Measurements from ENCODE around the gene AGPAT4. TPM values are rescaled to one million over a fixed set of nuclear protein-coding genes. Genes with fewer than 3 reads are reported as not detected.
"Not testable (repeated sequence)": the region's sequence is repeated elsewhere in the genome, so short reads cannot be mapped to it uniquely, and the experiment has no call there.

The AGPAT4 gene
- total RNA-seq, 1 experiment from 2014 or later, result 15.5 TPM

DNA sequence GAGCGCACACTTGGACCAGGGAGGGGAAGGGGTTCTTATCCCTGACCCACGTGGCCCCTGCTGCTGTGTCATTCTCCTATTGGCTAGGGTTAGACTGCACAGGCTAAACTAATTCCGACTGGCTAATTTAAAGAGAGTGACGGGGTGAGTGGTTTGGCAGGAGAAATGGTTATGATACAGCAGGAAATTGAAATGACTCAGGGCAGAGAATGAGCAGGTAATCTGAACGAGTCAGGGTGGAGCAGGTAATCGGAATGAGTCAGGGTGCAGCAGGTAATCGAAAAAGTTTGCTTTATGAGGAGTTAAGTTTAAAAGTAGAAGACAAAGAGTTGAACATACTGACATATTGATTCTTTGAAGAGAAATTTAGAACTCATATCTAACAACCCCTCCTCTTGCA is 35.9 kb upstream of the AGPAT4 start:
- CTCF ChIA-PET; H3K9me3 ChIP-seq (ENCODE audit: control insufficient read depth in 1 of 2, insufficient read depth in 1 of 2, low read depth in 1 of 2, low read length in 2 of 2); H3K79me2 ChIP-seq (ENCODE audit: insufficient read depth, low read length); ATAC-seq; H3K4me3 ChIP-seq (replicated peaks in 1 of 2; ENCODE audit: low read depth in 1 of 2, low read length in 2 of 2); H3K36me3 ChIP-seq (ENCODE audit: control insufficient read depth in 1 of 2, insufficient read depth in 2 of 2, low read length in 2 of 2); RAD21 ChIA-PET (ENCODE audit: low non-redundant PET in 1 of 2, low total read pairs in 2 of 2, uncharacterized antibody in 2 of 2, unreplicated experiment in 2 of 2); H3K9ac ChIP-seq (ENCODE audit: low read length); H3K27ac ChIP-seq (ENCODE audit: low read depth, low read length); H3K27me3 ChIP-seq (ENCODE audit: insufficient read depth, low read length); intact Hi-C loops (cut with micrococcal nuclease); H2AFZ ChIP-seq (ENCODE audit: low read depth, low read length, poor library complexity, severe bottlenecking); BruUV-seq (replicated peaks); H4K20me1 ChIP-seq (ENCODE audit: insufficient read depth); H3K9me2 ChIP-seq (ENCODE audit: insufficient read depth); POLR2A ChIA-PET: not testable (repeated sequence)
- peak; percentile 18 for DNase-seq (ENCODE audit: low read depth, low spot score)
- peak overlapping the region; percentile 33 for H3K4me2 ChIP-seq (ENCODE audit: low read length)
- peaks cover 0 to 20% of the 10 kb centered on the region in 2 experiments; a peak in 2 of 4 replicates for H3K4me1 ChIP-seq (ENCODE audit: control insufficient read depth in 1 of 2, insufficient read depth in 2 of 2, low read length in 2 of 2)
- 0 out of 2 replicates have a peak, but pooled peaks have one; percentile 64 for TF ChIP-seq CBX3 (IDR thresholded peaks at IDR 0.05; ENCODE audit: low read depth)
- TF ChIP-seq SP1 (IDR thresholded peaks at IDR 0.05; ENCODE audit: low read depth), result peak; percentile 54
- TF ChIP-seq JUND (IDR thresholded peaks at IDR 0.05), result peak; percentile 59
- peak; percentile 69 for TF ChIP-seq FOSL1 (IDR thresholded peaks at IDR 0.05; ENCODE audit: low read depth)

DNA sequence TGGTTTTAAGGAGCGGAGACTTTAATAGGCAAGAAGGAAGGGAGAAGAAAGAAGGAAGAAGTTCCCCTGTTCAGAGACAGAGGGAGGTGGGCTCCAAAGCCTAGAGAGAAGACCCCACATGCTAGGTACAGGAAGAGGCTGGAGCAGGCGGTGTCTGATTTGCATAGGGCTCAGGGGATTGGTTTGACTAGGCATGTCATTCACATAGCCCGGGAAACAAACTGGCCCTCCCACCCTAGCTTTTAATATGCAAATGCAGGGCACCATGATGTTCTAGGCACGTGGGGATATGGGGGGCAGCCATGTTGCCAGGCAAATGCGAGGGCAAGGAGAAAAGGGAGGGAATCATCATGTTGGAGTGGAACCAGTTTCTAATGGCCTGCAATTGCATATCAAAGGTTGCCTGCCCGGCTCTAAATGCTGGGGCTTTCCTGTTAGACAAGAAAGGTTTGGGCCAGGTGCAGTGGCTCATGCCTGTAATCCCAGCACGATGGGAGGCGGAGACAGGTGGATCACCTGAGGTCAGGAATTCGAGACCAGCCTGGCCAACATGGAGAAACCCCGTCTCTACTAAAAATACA is 34.3 kb upstream of the AGPAT4 start:
- ATAC-seq (no peak), DNase-seq (ENCODE audit: low read depth, low spot score) (no peak)
- Histone ChIP-seq H4K20me1 (ENCODE audit: insufficient read depth) (no peaks in the 10 kb centered on the region), H3K4me3 (replicated peaks in 1 of 2; ENCODE audit: low read depth in 1 of 2, low read length in 2 of 2) (no peak overlapping the region), H3K4me1 (ENCODE audit: control insufficient read depth in 1 of 2, insufficient read depth in 2 of 2, low read length in 2 of 2) (peaks cover 4 to 32% of the 10 kb centered on the region in 2 experiments), H3K9me2 (ENCODE audit: insufficient read depth) (no peaks in the 10 kb centered on the region), H3K4me2 (ENCODE audit: low read length) (no peak overlapping the region), H2AFZ (ENCODE audit: low read depth, low read length, poor library complexity, severe bottlenecking) (no peak overlapping the region), H3K36me3 (ENCODE audit: control insufficient read depth in 1 of 2, insufficient read depth in 2 of 2, low read length in 2 of 2) (no peaks in the 10 kb centered on the region), H3K27me3 (ENCODE audit: insufficient read depth, low read length) (no peaks in the 10 kb centered on the region), H3K9ac (ENCODE audit: low read length) (no peak overlapping the region), H3K79me2 (ENCODE audit: insufficient read depth, low read length) (no peaks in the 10 kb centered on the region), H3K27ac (ENCODE audit: low read depth, low read length) (no peak overlapping the region), H3K9me3 (ENCODE audit: control insufficient read depth in 1 of 2, insufficient read depth in 1 of 2, low read depth in 1 of 2, low read length in 2 of 2) (peaks cover 0 to 7% of the 10 kb centered on the region in 2 experiments; a peak in 1 of 4 replicates)
- CTCF ChIA-PET, result no interaction called here
- BruUV-seq (replicated peaks), result no TSS peak
- RAD21 ChIA-PET (ENCODE audit: low non-redundant PET in 1 of 2, low total read pairs in 2 of 2, uncharacterized antibody in 2 of 2, unreplicated experiment in 2 of 2), result no interaction called here
- intact Hi-C loops (cut with micrococcal nuclease), result no loop called here
- POLR2A ChIA-PET, result no interaction called here
- TF ChIP-seq CEBPB (IDR thresholded peaks at IDR 0.05; ENCODE audit: low read depth) (no peak), FOSL1 (IDR thresholded peaks at IDR 0.05; ENCODE audit: low read depth) (no peak), ZFX (IDR thresholded peaks at IDR 0.05) (no peak), RAD21 (IDR thresholded peaks at IDR 0.05; ENCODE audit: low read depth) (no peak), EGR1 (IDR thresholded peaks at IDR 0.05; ENCODE audit: low read depth) (no peak), POLR2A (IDR thresholded peaks at IDR 0.05; ENCODE audit: borderline replicate concordance, extremely low read depth, insufficient read depth, insufficient read length) (no peak), EZH2phosphoT487 (IDR thresholded peaks at IDR 0.05; ENCODE audit: borderline replicate concordance) (no peak), SP1 (IDR thresholded peaks at IDR 0.05; ENCODE audit: low read depth) (no peak), TCF7L2 (IDR thresholded peaks at IDR 0.05; ENCODE audit: borderline replicate concordance, extremely low read depth, insufficient read depth, insufficient read length) (no peak), SIN3A (IDR thresholded peaks at IDR 0.05; ENCODE audit: low read depth) (no peak), ZNF274 (IDR thresholded peaks at IDR 0.05; ENCODE audit: low read depth, low read length) (no peak), JUND (IDR thresholded peaks at IDR 0.05) (no peak), ELF1 (IDR thresholded peaks at IDR 0.05; ENCODE audit: borderline replicate concordance, low read depth) (no peak)
- TF ChIP-seq, protein P1, sequence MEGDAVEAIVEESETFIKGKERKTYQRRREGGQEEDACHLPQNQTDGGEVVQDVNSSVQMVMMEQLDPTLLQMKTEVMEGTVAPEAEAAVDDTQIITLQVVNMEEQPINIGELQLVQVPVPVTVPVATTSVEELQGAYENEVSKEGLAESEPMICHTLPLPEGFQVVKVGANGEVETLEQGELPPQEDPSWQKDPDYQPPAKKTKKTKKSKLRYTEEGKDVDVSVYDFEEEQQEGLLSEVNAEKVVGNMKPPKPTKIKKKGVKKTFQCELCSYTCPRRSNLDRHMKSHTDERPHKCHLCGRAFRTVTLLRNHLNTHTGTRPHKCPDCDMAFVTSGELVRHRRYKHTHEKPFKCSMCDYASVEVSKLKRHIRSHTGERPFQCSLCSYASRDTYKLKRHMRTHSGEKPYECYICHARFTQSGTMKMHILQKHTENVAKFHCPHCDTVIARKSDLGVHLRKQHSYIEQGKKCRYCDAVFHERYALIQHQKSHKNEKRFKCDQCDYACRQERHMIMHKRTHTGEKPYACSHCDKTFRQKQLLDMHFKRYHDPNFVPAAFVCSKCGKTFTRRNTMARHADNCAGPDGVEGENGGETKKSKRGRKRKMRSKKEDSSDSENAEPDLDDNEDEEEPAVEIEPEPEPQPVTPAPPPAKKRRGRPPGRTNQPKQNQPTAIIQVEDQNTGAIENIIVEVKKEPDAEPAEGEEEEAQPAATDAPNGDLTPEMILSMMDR (IDR thresholded peaks at IDR 0.05 in 2 of 3, conservative IDR thresholded peaks at IDR 0.05 in 1 of 3; ENCODE audit: borderline replicate concordance in 1 of 3, insufficient read depth in 1 of 3, low read depth in 2 of 3, low read length in 2 of 3), result no peak
- TF ChIP-seq, protein P2, sequence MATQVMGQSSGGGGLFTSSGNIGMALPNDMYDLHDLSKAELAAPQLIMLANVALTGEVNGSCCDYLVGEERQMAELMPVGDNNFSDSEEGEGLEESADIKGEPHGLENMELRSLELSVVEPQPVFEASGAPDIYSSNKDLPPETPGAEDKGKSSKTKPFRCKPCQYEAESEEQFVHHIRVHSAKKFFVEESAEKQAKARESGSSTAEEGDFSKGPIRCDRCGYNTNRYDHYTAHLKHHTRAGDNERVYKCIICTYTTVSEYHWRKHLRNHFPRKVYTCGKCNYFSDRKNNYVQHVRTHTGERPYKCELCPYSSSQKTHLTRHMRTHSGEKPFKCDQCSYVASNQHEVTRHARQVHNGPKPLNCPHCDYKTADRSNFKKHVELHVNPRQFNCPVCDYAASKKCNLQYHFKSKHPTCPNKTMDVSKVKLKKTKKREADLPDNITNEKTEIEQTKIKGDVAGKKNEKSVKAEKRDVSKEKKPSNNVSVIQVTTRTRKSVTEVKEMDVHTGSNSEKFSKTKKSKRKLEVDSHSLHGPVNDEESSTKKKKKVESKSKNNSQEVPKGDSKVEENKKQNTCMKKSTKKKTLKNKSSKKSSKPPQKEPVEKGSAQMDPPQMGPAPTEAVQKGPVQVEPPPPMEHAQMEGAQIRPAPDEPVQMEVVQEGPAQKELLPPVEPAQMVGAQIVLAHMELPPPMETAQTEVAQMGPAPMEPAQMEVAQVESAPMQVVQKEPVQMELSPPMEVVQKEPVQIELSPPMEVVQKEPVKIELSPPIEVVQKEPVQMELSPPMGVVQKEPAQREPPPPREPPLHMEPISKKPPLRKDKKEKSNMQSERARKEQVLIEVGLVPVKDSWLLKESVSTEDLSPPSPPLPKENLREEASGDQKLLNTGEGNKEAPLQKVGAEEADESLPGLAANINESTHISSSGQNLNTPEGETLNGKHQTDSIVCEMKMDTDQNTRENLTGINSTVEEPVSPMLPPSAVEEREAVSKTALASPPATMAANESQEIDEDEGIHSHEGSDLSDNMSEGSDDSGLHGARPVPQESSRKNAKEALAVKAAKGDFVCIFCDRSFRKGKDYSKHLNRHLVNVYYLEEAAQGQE (IDR thresholded peaks at IDR 0.05; ENCODE audit: low read depth), result no peak
- TF ChIP-seq, protein P3, sequence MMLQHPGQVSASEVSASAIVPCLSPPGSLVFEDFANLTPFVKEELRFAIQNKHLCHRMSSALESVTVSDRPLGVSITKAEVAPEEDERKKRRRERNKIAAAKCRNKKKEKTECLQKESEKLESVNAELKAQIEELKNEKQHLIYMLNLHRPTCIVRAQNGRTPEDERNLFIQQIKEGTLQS (IDR thresholded peaks at IDR 0.05), result no peak

All from HCT116 (cell line).